GM21367 (cell line): ENCODE data around the gene METTL21C.

ENCODE experiments used
- ATAC-seq: cut with Tn5 transposase; IDR thresholded peaks from one replicate; pipeline ENCODE4 v1.9.1; 2021; ENCODE audit not compliant: unreplicated experiment

METTL21C gene

DNA sequence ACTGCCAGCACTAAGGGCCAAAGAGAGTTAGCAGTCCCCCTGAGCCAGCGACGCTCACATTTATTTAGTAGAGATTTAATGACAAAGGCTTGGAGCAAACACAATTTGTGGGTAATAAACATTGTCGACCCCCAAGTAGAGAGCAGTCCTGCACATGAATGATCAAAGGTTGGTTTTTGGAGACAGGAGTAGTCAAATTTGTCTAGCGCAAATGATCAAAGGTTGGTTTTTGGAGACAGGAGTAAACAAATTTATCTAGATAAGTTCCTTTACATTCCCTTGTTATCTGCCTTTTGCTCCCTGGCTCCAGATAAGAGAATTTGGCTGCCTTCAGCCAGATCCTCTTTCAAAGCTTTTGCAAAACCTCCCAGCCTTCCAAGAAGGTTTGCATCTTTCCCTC lies 26.9 kb downstream of the METTL21C start:
- ATAC-seq, result no peak

DNA sequence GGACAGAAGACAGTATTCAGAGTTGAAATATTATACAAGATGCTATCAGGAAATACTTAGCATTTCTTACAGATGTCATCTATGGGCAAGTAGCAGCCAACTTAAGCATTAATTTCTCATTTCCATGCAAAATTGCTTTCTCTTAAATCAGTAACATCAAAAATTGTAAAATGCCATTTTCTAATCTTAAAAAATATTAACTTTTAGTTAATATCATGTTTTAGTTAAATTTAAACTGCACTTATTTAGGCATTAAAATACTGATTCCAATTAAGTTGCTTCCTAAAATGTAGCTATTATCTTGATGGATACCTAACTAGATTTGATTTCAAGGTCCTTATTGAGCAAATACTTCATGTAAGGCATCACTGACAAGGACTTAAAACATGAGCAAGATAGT lies 27.8 kb downstream of the METTL21C start:
- ATAC-seq, result no peak

DNA sequence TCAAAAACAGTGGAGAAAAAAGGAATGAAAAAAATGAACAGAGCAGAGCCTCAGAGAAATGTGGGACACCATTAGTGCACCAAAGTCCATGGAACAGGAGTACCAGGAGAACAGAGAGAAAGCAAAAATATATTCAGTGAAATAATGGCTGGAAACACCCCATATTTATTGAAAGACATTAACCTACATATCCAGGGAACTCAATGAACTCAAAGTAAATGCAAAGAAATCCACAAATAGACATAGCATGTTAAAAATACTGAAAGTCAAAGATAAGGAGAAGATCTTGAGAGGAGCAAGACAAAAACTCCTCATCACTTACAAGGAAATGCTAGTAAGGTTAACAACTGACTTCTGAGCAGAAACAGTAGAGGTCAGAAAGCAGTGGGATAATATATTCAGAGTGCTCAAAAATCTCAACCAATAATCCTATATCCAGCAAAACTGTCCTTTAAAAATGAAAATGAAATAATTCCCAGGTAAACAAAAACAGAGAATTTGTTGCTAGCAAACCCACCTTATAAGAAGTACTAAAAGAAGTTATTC lies 35.6 kb downstream of the METTL21C start:
- ATAC-seq, result no peak

DNA sequence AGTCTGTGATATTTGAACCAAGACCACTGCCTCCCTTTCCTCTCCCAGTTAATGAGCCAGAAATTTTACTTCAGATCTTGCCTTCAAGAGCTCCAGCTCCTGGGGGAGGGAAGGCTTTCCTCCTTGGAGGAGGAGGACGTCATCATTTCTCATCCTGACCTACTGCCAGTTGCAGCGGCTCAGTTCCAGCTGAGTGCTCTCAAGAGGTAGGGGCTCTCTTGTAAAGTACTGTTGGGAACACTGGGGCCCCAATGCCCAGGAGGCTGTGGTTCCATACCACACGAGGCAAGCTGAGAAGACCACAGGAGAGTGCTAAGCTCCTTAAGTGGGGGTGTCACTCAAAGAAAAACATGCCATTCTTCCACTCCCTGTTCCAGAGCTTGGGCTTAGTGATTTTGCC lies 36.2 kb downstream of the METTL21C start:
- no peak for ATAC-seq

DNA sequence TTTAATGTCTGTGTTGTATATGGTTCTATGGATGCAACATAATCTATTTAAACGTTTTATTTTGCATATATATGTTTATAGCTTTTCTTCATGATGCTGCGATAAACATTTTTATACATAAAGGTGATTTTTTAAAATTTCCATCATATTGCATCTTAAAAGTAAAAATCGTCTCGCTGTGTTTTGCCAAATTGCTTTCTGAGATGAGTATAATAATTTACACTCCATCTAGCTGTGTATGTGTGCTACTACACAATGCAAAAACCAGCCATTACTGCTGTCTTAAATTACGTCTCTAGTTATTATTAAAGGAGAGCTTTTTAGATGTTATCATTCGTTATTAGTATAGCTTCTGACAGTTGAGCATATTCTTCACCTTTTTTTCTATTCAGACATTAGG lies 37.2 kb downstream of the METTL21C start:
- ATAC-seq, result no peak

DNA sequence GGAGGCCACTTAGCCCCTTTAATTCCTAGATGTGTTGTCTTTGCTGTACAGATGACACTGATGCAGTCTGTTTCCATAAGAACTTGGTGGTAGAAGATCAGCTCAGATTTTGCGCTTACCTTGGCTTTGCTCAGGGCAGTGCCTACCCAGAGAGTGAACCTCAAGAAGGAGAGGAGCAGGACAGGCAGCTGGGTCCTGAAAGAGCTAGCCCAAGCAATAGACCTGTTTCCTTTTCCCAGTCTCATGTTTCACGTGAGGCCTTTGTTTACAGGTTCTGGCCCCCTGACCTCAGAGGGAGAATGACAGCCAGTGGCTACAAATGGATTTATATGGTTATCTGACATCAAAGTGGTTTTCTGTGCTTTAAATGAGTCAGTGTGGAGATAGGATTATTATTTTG lies 40.1 kb downstream of the METTL21C start:
- ATAC-seq, result no peak

DNA sequence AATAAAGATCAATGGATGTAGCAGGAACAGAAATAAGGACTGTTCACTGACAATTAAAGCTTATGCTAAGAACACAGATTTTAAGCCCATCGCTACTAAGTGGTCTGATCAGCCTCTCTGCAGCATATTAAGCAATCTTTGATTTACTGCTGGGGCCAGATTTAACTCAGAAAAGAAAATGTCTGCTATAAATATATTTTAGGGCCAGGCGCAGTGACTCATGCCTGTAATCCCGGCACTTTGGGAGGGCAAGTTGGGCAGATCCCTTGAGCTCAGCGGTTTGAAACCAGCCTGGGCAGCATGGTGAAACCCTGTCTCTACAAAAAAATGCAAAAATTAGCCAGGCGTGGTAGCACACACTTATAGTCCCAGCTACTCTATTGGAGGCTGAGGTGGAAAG lies 43.0 kb downstream of the METTL21C start:
- ATAC-seq, result no peak

DNA sequence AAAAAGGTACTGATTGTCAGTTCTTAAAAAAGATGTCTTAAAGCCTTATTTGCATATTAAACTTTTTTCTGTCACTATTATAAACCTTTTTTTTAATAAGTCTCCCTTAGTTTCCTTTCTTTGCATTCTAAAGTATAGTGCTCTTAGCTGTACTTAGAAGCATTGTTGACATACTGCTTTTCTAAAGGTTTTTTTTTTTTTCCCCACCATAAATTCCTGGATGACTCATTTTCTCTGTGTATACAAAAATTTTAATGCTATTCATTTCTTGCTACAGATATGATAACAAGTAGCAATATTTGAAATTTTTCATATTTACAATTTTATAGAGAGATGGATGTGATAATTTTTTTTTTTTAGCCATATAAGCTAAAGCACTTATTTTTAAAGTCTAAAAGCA lies 43.5 kb downstream of the METTL21C start:
- no peak for ATAC-seq

DNA sequence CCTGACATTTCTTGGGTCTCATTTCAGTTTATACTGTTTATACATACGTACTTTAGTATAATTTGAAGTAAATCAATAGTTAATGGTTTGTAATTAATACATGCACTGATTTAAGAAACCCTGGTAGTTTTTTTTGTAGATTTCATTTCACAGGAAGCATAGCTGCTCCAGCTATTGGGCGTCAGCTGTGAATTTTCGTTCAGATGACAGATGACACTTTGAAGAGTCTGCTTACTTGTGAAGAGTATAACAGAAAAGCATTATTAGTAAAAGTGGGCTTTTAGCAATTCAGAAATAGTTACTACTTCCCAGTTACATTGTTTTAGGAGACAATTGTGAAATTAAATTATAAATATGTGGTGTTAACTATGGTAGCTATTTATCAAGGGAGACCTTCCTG lies 44.4 kb downstream of the METTL21C start:
- ATAC-seq, result no peak

DNA sequence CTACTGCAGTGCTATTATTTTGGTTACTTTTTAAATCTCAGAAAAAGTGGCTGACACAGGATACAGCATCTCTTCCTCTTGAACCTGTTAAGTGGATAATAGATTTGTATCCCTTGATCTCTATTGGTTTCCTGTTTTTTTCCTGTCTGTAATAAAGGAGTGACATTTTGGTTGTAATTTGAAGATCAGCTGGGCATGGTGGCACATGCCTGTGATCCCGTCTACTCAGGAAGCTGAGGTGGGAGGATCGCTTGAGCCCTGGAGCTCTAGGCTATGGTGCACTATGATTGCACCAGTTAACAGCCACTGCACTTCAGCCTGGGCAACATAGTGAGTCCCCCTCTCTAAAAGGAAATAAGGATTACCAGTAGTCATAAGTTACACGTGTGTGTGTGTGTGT lies 46.8 kb downstream of the METTL21C start:
- no peak for ATAC-seq

DNA sequence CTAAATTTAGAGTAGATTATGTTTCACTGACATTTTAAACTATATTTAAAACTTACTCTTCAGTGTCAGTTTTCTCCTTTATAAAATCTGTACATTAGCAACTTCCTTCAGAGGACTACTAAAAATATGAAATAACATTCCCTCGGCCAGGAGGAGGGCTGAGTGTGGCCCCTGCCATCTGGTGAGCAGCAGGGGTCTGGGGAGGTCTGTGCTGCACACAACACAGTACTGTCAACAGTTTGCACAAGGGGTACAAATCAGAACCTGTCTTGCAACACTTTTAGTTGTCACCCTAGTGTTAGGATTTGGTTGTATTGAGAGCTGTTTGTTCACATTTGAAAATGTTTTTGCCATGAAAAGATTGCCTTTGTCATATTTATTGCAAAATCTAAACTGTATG lies 49.1 kb downstream of the METTL21C start:
- no peak for ATAC-seq

DNA sequence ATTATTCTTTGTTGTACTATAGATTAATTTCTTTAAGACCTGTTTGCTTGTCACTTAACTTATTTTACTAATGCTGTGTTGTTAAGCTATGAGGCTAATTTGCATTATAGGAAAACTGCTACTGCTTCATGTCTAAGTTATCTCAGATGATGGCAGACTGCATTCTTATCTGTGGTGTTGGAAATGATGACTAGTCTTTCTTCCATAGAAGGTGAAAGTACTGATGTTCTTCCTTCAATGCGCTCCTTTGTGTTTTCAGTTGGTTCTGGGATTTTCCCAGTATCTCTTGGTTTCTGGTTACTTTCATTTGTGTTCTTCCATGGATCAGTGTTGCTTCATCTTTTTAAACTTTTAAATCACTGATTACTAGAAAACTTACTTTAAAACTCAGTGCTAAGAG lies 51.2 kb downstream of the METTL21C start:
- ATAC-seq, result no peak

DNA sequence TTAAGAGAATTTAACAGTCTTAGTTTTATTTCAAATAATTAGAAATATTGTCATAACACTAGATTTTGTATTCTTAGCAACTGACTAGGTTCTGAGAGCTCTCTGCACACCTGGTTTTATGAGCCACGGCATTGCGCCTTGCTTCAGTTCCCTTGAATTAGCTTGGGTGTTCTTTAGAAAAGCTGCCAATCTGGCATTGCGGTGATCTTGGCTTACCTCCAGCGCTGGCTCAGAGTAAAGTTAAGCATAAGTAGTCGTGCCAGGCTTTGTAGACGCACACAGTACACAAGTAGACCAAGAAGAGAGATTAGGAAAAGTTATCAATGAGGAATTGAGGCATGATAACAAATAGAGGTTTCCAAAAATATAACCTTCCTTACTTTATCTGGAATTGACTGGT lies 52.4 kb downstream of the METTL21C start:
- ATAC-seq, result no peak

DNA sequence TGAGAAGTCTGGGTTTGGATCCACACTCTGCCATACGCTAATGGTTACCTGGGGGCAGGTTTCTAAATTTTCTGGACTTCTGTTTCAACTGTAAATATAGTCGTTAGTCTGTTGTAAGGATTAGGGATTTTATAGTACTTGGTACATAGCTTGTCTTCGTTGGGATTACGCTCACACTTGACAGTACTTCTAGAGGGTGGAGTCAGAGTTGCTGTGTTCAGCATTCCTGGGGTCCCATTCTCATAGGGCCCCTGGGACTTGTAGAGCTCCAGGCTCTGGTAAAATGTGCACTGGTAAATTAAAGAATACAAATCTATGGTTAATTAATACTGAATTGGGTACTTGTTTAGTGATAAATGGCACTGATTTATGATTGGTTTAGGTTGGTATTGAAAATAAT lies 52.8 kb downstream of the METTL21C start:
- no peak for ATAC-seq

DNA sequence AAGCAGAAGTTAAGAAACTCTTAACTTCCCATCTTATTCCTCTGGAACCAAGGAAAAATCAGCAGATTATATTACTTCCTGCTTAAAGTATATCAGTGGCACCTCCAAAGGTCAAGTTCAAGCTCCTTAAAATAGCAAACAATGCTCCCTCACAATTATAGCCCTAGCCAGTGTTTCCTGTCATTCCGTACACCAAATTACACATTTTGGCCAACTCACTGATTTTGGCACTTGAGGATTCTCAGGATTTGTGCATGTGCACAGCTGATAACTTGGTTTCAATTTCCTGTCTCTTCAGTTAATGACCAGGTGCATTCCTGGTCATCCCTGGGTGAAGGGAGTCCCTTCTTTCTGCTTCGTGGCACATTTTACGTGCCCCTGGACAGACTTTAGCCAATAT lies 56.1 kb downstream of the METTL21C start:
- ATAC-seq, result no peak
